ENCODE measurements around the gene SMG6. TPM values are rescaled to one million over a fixed set of nuclear protein-coding genes. Genes with fewer than 3 reads are reported as not detected.

SMG6 gene
- total RNA-seq: 50.3 and 68.3 TPM in 2 replicates

DNA sequence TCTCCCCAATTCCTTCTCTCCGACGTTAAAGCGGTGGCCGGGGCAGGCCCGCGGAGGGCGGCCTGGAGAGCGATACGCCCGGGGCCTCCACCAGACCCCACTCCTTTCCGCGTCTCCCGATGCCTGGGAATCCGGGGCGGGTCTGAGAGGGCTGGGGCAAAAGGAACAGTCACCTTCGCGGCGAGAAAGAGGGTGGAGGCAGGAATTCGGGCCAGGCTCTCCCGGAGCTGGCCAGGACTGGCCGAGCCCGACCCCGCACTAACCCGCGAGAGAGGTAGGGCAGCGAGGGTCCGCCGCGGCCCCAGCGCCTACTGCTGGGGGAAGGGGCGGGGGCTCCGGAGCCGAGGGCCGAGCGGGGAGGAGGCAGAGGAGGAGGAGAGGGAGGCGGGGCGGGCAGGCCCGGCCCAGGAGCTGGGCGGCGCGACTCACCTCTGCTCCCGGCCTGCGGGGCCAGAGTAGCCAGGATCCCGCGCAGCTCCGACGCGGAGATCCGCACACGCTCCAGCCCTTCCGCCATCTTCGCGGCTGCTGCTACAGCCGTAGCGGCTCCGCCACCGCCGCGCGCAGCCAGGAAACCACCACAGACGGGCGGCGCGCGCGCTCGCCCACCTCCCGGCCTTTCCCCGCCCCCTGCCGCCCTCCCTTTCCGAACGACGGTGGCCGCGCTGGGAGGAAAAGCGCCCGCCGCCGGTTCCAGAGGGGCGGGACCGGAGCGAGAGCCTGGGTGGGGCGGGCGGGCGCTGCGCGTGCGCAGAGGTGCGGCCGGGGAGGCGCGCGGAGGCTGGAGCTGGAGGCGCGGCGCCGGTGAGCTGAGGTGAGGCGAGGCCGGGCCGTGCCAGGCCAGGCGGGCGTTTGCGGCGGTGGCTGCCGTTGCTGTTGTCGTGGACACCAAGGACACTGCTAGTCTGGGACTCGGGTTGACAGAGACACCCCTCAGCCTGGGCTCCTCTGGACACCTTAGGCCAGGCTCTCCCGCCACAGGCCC is at the start of gene SMG6, which contains the start of gene SRR:
Gene SMG6, minus strand, starts transcription at position 582 of the 985 bp plus-strand sequence. Its CDS starts 65 bp downstream, at position 517.
Gene SRR, plus strand, starts transcription at position 747 of the 985 bp plus-strand sequence. CDS start 11,611 bp downstream, outside the sequence.

DNA sequence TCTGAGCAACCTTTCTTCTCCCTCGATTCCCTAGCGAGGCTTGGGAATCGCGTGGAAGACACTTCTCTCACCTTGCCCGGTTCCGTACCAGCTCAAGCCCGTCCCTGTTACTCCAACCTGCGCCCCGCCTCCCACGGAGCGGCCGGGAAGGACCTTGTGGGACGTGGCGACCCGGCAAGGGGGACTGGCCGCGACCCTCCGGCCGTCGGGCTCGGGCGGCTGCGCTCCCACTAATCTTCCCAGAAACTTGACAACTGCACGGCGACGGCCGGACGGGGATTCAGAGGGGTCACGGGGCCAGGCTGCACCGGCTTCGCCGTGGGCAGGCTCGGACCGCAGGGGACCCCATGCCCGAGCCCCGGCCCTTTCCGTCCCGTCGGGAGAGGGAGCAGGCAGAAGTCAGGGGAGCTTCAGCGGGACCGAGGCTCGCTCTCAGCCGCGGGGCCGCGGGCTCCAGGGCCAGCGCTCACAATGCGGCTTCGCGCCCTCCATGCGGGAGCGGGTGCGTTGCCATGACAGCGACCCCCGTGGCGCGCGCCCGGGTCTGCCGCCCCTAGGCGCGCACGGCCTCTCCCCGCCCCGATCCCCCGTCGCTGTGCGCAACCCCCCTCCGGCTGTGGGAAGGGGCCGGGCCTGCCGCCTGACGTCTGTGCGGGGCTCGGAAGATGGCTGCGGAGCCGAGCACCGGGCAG is 33.4 kb upstream of the SMG6 start, which contains the start of gene SGSM2:
Gene SGSM2, plus strand, starts transcription at position 650 of the 692 bp plus-strand sequence. CDS start 188 bp downstream, outside the sequence.

DNA sequence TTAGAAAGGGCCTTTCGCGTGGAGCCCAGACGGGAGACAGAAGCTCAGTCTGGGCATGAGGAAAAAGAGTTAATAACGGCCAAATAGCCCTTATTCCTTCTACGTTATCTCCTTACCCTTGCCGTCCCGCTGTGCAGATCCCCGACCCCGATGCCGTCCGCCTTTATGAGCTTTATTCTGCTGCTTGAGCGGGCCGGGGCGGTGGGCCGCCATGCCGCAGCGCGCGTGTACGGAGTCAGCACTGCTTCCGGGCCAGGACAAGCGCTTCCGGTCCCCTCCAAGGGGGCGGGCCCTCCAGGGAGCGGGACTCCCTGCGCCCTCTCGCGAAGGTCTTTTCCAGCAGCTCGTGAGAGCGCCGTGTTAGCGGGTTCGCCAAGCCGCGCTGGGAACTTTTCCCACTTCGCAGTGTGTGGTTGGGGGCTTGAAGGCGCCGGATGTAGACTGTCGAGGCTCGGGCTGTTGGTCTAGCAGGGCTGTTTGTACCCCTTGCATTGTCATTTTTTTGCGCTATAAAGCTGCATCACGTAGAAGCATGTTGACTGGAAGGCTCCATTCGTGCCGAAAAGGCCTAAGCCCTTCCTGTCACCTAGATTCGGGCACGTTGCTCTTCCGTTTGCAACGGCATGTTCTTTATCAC is 32.7 kb upstream of the SMG6 start, which contains the start of gene TSR1:
Gene TSR1, minus strand, starts transcription at position 243 of the 637 bp plus-strand sequence. Its CDS starts 30 bp downstream, at position 213.

DNA sequence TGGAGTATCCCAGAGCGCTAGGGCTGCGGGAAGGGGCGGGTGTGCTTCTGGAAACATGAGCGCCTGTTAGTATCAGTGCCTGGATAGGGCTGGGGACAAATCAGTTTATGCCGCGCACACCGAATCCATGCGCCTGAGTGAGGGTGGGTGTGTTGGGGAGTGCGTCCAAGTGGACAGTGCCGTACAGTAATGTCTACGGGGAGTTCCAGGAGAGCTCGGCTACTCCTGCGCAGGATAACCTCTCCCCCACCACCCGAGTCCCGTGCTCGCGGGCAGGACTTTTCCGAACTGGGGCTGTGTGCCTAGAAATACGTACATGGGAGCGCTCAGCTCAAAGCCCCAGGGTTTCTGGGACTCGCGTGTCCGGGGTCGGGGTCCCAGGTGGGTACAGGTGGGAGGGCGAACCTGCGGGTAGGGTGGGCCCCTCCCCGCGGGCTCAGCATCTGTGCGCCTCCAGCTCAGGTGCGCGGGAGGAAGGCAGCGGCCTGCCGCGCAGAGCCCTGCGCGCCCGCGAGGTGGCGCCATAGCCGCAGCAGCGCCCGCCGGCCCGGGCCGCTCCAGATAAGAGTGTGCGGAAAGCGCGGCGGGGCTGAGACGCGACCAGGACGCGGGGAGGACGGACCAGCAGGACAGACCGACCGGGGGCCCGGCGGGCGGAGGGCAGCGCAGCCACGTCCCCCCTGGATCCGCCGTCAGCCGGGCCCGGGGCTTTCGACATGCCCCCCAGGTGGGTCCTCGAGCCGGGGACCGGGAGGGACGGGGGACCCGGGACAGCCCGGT is 248.9 kb downstream of the SMG6 start, which contains the start of gene HIC1:
Gene HIC1, plus strand, starts transcription at position 592 of the 780 bp plus-strand sequence. CDS start 1,588 bp downstream, outside the sequence.

DNA sequence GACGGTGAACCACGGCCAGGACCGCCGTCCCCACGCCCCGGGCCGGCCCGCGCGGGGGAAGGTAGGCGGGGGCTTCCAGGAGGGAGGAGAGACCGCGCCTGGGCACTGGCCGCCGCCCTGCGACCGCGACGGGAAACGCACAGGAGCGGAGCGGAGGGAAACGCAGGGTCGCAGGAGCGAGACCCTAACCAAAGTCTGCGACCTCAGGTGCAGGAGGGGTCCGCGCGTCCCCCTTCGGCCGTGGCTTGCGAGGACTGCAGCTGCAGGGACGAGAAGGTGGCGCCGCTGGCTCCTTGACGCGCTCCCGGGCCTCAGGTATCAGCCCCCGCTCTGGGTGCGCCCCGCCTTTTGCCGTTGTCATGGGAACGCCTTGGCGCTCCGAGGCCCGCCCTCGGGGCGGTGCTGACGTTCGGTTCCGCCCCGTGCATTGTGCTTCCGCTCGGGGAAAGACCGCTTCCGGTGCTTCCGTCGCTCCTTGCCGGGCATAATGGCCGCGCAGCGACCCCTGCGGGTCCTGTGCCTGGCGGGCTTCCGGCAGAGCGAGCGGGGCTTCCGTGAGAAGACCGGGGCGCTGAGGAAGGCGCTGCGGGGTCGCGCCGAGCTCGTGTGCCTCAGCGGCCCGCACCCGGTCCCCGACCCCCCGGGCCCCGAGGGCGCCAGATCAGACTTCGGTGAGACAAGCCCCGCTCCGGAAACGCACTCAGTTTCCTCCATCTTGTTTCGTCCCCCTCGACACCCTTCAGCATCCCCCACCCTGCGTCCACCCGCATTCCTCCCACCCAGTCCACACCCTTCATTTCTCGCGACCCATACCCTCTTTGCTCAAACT is 261.8 kb downstream of the SMG6 start, which contains the start of gene OVCA2:
Gene OVCA2, plus strand, starts transcription at position 462 of the 829 bp plus-strand sequence. Its CDS starts 26 bp downstream, at position 488.

DNA sequence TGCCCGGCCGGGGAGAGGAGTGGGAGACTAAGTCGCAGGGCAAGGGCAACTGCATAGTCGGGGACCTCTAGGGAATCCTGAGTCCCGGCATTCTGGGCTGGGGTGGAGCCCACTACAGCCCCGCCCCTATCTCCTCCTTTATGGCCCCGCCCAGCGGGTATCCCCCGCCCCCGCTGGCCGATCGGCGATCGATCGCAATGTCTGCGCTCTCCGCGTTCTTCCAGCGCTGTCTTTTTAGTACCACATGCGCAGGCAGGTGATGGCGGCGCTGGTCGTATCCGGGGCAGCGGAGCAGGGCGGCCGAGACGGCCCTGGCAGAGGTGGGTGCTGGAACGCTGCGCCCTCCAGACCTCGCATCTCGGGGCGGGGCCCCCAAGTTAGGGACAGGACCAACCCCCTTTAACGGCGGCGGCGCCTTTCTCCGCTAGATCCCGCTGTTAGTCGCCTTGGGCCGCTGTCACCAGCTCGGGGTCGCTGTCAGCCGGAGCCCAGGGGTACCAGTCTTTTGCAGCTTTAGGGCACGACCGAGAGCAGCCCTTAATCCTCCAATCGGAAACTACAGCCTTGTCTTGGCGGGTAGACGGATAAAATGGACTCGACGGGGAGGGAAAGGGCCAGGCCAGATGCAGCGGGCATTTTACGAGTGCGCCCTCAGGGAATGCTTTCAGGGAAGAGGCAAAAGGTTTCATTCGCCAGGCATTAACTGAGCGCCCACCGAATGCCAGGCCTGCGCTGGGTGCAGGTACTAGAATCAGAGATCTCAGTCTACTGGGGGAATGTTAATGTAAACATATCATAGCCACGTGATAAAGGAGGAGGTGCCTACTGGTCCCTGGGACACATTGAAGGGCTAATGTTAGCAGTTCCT is 273.4 kb downstream of the SMG6 start, which contains the start of gene DPH1:
Gene DPH1, plus strand, starts transcription at position 243 of the 868 bp plus-strand sequence. Its CDS starts 17 bp downstream, at position 260.

DNA sequence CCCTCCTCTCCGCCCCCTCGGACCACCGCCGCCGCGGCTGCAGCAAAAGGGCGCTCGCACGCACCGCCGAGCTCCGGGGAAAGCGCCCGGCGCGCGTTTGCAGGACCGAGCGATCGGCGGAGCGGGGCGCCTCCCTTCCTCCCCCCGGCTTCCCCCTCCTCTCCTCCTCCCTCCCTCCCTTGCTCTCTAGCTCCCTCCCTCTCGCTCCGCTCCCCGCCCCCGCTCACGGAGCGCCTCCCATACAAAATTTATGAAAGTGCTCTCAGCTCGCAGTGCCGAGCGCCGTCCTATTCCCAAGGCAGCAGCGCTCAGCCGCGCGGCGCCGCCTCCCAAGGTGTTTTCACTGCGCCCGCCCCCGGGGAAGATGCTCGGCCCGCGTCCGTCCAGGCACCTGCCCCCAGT is 278.4 kb downstream of the SMG6 start, which contains the start of gene RTN4RL1:
Gene RTN4RL1, minus strand, starts transcription at position 115 of the 402 bp plus-strand sequence. CDS start 469 bp downstream, outside the sequence.

Other genes with a start within 250 kb of the SMG6 start
- gene HIC1, start 248.7 kb downstream of the SMG6 start, total RNA-seq: 49.2 and 51.7 TPM in 2 replicates
- 18.5 and 26.4 TPM in 2 replicates for gene SRR, start 165 bp upstream of the SMG6 start, total RNA-seq
- gene TSR1, start 32.7 kb upstream of the SMG6 start, total RNA-seq: 20.9 and 27.0 TPM in 2 replicates
- 13.6 and 14.8 TPM in 2 replicates for gene SGSM2, start 33.7 kb upstream of the SMG6 start, total RNA-seq
- gene MNT, start 97.3 kb upstream of the SMG6 start, total RNA-seq: 8.6 and 12.6 TPM in 2 replicates
- gene METTL16, start 208.1 kb upstream of the SMG6 start, total RNA-seq: 16.2 and 26.1 TPM in 2 replicates